ENCODE results near the gene SLC22A31.

SLC22A31 gene

DNA sequence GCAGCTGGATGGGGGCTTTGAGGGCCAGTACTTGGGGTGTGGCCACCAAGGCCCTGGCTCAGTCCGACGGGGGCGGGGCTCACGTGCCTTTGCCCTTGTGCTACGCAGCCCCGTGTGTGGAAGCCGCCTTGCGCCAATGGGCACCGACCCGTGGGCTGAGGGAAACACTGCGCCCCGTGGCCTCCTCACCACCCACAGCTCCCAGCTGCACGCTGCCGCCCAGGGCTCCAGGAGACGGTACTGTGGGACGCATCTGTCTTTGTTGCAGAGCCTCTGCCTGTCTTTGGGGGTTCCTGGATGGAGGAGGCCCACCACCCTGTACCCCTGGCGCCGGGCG is 21.2 kb downstream of the SLC22A31 start:
- no peak for DNase-seq (ENCODE audit: low read depth in 3 of 3)

DNA sequence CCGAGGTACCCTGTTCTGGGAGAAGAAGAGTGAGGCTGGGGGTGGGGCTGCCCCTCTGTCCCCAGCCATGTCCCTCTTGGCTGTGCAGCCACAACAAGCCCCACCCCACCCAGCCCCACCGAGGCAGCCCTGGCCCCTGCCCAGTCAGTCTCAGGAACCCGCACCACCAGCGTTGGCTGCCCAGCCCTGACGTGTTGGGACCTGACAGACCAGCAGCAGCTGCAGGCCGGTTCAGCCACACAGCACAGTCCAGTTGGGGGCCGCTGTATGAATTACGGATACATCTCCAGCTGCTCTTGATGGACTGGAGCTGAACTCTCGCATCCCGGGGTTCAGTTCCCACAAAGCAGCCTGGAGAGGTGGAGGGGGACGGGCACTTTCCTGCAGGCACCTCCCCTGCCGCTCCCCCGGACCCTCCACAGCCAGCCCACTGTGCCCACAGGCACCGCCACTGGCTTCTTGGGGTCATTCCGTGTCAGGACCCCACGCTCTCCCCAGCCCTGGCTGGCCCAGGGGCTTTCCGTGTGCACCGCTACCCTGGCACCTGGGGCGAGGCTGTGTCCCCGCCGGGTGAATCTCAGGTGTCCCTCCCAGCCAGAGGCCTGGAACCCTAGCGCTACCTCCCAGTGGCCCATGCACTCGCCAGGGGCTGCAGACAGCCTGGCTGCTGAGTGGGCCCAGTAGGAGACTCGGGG is 21.7 kb downstream of the SLC22A31 start:
- no peak for DNase-seq (ENCODE audit: low read depth in 3 of 3)

DNA sequence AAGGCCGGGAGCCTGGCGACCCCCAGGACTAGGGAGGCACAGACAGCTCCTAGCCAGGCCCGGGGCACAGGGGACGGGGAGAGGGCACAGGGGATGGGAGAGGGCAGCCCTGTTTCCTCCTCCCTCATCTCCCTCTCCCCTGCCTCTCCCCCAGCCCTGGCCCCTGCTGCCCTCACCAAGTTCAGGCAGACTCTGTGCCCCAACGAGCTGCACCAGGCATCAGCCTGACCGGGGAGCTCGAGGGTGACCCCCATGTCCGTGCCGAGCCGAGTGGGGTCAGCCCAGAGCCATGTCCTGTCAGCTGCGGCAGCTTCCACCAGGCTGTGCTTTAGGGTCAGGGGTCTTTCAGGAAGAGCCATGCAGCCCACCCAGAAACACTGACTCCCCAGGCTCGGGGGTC is 22.8 kb downstream of the SLC22A31 start:
- DNase-seq (ENCODE audit: low read depth in 3 of 3), result no peak

DNA sequence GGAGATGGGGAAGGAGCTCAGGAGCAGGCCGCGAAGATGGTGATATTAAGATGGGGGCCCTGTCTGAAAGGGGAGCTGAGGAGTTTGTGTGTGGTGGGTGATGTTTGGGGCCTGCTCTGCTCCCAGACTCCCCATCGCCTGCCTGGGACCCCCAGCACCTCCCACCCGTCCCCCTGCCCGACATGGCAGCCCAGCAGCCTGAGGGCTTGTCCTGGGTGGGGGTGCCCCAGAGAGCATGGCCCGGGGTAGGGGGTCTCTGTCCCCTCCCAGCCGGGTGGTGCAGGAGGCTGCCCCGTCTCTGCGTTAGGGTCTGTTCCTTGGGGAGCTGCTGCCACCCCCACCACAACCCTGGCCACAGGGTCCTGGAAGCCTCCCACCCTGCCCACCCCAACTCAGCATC is 23.6 kb downstream of the SLC22A31 start:
- DNase-seq (ENCODE audit: low read depth in 3 of 3), result no peak

DNA sequence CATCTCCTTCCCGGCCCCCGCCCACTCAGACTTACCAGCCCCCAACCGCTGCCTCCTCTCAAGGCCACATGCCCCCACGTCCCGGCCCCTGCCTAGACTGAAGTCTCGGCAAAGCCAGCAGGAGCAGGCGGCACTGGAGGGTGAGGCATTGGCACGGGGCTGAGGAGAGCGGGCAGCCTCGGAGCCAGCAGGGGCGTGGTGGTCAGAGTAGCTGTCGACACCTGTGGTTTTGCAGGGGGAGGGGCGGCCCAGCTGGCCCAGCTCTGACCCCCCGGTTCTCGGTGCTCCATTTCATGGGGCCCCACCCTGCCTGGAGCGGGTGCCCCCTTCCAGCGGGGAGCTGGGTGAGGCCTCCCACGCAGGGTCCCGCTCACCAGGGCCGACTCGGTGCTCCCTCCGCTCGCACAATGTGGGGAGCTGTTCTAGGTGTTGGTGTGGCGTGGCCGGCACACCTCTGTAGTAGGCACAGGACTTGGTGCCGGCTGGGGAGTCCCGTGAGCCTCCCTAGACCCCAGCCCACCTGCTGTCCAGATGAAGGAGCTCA is 24.1 kb downstream of the SLC22A31 start:
- DNase-seq (ENCODE audit: low read depth in 3 of 3), result no peak

DNA sequence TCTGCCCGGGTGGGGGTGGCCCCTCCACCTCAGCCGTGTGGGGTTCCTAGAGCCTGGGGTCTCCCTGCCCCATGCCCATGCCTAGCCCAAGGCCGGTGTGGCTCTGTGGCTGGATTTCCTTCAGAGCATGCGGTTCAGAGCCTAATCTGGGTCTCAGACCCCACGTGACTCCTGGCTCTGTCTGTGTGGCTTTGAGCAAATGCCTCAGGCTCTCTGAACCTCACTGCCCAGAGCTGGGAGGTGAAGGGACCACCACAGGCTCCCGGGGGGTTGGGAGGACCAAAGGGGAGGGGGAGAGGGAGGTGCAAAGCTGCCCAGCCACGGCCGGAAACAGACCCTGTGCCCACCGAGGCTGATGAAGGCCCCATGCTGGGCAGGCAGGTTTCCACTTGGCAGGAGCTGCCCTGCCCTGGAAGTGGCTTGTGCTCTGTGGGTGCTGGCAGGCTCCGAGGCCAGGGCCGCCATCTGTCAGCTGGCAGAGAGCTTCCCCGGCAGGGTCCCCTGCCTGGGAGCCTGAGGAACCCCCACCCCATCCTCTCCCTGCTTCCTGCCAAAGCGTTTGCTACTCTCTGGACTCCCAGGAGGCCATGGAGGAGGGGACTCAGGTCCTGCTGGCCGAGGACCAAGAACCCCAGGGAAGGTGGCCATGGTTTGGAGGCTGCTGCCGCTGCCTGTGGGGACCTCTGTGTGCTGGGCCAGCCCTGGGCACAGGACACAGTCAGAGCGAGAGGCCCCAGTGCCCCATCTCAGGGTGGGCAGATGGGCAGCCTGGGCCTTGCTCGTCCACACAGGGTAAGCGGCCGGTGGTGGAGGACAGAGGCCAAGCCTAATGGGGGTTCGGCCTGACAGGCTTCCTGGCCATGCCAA is 24.8 kb downstream of the SLC22A31 start:
- DNase-seq (ENCODE audit: low read depth in 3 of 3), result no peak

DNA sequence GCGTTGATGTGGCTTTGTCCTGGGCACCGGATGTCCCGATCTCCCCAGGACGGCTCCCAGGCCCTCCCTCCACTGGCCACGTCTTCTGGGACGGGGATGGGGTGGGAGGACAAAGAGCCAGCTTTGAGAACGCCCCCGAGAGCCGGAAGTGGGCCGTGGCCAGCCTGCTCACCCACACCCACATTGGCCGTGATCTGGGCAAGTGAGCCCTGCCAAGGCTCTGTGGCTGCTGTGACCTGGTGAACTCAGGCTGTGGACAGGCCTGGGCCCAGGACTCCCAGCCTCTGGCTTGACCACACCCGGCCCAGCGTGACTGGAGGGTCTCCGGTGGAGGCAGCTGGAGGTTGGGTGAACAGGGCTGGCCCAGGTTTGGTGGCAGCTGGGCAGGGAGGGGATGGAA is 25.5 kb downstream of the SLC22A31 start:
- DNase-seq (ENCODE audit: low read depth in 3 of 3), result no peak

DNA sequence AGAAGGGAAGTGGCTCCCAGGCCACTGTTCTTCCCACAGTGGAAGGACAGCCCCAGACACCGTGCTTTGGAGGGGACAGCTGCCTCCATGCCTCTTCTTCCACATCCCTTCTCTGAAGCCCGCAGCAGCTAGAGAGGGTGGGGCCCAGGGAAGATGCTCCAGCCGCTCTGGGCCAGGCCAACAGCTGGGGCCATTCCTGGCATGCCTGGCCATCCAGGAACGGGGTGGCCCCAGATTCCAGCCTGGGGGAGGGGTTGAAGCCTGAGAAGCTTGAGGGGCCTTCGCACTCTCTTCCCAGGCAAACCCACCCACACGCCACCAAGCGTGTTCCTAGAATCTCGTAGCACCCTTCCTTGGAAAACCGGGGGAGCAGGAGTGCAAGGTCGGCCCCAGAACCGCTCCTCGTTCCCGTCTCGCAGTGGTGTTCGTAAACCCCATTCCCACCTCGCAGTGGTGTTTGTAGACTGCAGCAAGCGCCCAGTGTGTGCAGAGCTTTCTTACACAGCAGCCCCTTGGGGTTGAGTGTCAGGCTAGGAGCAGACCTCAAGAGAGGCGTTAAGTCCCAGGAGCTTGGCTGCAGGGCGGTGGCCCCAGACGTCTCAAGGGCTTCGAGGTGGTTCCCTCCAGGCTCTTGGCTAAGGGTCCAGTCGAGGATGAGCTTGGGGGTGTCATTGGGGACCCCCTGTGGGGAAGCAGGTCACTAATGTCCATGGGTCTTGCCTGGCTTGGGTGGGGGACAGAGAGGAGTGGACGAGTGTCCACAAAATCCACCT is 26.1 kb downstream of the SLC22A31 start:
- no peak for DNase-seq (ENCODE audit: low read depth in 3 of 3)

DNA sequence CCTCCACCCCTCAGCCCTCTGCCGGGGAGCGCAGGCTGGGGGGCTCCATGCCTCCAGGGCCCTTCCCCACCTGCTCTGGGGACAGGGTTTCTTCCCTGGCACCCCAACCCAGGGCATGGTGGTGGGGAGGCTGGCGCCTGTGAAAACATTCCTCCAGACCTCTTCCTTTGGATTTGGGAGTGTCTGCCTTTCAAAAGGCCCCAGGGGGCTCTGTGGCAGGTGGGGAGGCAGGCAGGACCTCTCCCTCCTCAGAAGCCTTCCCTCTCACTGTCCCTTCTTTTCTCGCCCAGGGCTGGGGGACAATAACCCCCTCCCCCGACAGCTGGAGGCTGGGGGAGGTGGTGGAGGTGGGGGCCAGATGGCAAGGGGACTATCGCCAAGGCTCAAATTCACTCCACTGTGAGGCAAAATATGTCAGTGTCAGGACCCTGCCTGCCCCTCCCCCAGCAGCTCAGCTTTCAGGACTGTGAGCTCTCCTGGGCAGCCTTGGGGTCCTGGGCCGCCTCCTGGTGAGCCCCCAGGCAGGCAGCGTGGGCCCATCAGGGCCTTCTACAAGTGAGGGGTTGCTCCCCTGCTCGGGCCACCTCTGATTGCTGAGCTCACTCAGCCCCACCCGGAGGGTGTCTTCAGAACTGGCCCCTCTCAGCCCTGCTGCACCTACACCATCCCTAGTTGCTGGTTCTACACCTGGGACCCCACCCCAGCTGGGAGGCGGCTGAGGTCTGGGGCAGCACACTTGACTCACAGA is 27.0 kb downstream of the SLC22A31 start:
- DNase-seq (ENCODE audit: low read depth in 3 of 3), result no peak

DNA sequence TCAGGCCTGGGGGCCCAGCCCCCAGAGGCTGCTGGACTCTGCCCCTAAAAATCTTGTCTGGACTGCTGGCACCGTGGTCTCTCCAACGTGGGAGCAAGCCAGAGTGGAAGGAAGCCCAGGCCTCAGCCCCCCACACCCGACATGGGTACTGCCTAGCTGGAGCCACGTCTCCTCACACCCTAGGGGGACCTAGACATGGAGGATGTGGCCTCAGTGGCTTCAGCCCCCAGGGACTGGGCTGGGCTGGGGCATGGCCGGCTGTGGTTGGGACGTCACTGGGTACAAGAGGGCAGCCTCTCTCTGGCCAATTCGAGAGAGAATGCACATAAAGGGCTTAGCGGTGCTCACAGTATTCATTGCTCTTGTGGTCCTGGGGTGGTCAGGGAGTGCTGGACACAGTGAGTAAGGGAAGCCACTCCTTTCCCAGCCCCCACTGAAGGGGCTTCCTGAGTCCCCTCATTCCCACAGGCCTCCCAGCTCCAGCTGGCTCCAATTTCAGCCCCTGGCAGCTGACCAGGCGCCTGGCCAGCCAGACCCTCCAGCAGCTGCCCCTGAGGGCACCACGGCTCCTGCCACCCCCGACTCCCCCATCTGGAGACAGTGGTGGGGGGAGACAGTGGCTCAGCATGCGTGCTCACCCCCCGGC is 27.7 kb downstream of the SLC22A31 start:
- no peak for DNase-seq (ENCODE audit: low read depth in 3 of 3)

DNA sequence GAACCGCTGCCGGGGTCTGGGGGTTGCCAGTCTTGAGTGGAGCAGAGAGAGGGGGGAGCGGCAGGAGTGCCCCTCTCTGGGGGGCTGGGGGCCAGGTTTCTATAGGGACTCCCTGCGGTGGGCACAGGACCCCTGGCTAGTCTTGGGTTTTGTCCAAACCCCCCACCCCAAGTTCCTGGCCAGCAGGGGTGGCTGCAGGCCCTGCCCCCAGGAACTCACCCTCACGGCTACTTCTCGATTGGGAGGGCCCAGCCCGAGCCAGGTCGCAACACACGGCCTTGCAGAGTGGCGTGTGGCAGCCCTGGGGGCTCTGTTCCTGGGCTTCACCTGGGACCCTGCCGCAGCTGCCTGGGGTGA is 28.2 kb downstream of the SLC22A31 start:
- no peak for DNase-seq (ENCODE audit: low read depth in 3 of 3)

DNA sequence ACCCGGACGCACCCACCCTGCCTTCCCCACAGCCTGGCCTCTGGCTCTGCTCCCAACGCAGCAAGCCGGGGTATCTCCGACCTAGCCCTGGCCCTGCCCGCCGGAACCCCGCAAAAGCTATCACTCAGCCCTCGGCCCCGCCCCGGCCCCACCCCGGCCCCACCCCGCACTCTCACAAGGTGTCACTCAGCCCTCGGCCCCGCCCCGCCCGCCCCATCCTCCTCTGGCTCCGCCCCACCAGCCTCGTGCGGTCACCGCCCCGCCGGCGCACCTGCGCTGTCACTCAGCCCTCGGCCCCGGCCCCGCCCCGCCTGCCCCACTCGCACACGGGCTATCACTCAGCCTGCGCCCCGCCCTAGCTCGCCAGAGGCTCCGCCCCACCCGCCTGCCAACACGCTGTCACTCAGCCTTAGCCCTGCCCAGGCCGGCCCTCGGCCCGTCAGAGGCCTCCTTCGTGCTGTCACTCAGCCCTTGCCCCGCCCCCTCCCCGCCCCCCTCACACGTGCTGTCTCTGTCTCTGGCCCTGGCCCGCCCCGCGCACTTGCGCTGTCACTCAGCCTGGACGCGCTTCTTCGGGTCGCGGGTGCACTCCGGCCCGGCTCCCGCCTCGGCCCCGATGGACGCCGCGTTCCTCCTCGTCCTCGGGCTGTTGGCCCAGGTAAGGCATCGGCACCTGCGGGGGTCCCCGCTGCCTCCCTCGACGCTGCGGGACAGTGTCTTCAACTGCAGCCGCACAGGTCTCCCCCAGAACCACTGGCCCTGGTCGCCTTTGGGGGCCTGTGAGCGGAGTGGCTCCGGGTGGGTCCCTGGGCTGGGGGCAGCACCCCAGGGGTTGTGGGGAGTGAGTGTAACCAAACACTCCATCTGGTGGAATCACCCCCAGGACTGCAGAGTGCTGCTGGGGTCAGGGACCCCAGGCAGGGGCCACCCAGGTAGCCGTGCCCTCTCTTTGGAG is 28.8 kb downstream of the SLC22A31 start, which contains the start of gene CDH15:
Gene CDH15 (plus strand): TSS at position 533 of the 955 bp plus-strand sequence. CDS start 84 bp downstream, at position 617.
- DNase-seq (ENCODE audit: low read depth in 3 of 3), result peak; percentile 88 to 97 (median 90)

DNA sequence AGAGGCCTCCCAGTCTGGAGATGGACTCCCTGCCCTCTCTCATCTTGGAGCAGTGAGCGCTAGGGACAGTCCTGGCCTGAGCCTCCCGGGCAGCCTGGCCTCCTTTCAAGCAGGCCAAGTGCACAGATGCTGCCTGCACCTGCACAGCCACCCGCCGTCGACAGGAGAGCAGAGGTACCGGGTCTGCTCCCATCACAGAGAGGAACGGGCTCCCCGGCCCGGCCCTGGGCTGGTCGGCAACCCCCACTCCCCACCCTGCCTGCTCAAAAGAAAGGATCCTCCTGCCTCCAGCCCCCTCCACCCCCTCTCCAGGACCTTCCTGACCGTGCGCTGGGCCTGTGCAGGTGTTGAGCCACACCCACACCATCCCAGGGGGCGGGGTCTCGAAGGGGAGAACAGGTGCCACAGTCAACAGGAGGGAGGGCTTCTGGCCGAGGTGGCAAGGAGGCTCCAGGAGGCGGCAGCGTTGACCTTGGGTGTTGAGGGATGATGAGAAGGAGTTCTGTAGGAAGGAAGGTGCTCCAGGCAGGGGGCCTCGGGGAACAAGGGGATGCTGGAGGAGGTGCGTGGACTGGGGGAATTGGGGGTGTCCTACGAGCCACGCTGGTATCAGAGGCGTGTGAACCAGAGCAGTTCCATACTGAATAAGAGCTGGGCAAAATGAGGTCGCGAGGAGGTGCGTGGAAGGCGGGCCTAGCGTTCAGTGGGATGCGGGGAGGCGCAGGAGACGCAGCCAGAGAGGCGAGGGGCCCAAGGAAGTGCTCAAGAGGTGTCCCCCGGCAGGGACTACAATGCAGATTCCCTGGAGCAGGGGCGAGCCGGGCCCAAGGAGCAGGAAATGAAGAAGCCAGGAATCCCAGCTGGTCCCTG is 29.8 kb downstream of the SLC22A31 start:
- DNase-seq (ENCODE audit: low read depth in 3 of 3), result no peak

DNA sequence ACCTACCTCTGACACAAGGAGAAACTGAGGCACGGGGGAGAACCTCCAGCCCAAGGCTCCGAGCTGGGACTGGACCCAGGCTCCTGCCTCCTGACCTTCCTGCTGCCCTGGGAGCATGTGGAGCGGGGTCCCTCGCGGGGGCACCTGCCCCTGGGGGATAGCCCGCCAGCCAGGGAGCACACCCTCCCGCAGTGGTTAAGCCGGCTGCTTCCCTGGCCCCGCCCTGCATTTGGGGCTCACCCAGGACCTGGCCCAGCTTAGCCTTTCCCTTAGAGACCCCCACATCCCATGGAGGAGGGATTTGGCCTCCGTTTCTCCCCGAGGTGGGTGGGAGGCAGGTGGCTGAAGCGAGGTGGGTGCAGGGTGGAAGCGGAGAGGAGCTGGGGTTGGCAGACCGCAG is 30.6 kb downstream of the SLC22A31 start:
- DNase-seq (ENCODE audit: low read depth in 3 of 3), result no peak

DNA sequence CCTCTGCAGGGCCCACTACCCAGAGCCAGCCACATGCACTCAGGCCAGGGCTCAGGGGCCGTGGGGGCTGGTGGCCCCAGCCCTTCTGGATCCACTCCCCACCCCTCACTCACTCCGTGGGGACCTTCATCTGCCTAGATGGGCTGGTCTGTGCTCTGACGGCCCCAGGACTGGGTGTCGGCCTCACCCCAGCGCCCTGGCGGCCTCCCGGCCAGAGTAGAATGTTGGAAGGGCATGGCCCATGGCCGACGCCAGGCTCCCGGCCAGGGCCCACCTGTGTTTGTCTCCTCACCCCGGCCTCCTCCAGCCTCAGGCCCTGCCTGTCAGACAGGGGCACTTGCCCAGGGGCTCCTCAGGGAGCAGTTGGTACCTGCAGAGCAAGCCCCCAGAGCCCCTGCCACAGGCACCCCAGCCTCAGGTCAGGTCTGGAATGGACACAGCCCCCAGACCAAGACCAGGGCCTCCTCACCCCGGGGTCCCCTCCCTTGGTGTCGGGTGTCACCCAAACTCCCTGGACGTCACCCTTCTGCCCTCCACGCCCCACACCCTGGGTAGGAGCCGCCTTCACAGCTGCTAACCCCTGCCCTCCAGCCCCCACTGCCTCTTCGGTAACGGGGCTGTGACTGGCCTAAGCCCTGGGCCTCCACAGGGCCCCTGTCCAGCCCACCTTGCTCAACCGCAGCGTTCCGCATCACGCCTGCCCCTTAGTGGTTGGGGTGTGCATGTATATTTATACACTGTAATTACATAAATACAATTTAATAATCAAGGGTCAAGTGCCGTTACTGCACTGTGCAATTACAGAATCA is 31.8 kb downstream of the SLC22A31 start:
- no peak for DNase-seq (ENCODE audit: low read depth in 3 of 3)

DNA sequence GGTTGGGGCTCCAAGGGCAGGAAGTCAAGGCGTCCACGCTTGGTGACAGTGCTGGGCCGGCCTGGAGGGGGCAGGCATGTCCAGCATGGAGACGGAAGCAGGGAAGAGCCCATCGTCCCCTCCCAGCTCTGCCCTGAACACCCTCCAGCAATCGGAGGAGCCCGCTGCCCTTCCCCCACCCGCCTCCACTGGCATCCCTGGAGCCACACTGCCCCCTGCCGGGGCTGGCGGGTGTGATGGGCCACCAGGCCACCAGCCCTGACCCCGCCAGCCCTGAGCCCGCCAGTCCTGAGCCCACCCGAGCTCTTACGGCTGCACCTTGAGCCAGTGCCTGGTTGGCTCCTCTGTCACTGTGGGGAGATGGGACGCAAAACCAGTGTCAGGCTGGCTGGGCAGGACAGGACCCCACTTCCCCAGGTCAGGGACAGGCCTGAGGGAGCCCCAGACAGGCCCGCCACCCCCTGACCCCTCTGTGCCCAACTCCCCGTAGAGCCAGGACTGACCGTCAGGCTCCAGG is 32.9 kb downstream of the SLC22A31 start:
- peak; percentile 69 to 87 (median 73) for DNase-seq (ENCODE audit: low read depth in 3 of 3)

DNA sequence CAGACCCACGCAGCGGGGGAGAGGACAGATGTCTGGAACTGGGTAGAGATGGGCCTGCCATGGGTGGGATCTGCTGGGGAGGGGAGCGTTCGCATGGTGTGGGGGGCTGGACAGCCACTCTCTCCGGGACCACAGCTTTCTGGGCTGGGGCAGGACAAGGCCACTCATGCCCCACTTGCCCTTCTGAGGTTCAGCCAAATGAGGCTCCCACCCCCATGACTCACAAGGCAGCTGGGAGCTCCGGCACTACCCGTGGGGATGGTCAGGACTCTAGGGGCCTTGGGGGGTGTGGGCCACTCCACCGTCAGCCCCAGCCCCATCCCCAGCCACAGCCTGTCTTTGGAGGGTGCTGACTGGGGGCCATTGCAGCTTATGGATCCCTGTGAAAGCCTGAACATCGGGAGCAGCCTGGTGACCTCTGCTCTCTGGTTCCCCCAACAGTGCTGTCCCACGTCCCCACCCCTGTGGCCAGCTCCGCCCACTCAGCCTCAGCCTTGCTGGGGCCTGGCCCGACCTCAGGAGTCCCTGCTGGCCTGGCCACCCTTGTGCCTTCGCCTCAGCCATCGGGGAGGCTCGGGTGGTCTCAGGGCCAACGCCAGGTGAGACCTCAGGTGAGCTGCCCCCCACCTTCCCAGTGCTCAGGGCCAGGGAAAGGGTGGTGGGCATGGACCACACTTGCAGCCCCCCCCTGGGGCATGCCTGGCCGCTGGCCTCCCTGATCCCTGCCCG is 33.5 kb downstream of the SLC22A31 start:
- DNase-seq (ENCODE audit: low read depth in 3 of 3), result no peak
